Frontal cortex (tissue), 4 donors: Measurements from ENCODE around the gene SLC6A1. TPM values are rescaled to one million over a fixed set of nuclear protein-coding genes. Genes with fewer than 3 reads are reported as not detected.

ENCODE experiments used
- DNase-seq, 2 donors: peaks; one replicate each; pipeline ENCODE4 v3.0.0; 2012; ENCODE audit warnings: low spot score in 2 of 2
- FAIRE-seq: peaks from 2 replicates; lab custom pipeline; 2012; peaks lifted over from hg19 to GRCh38; lab: Jason Lieb, UNC
- total RNA-seq: library from RNA; depleted of rRNA; stranded (reverse); fragments of >200 nt; gene quantifications from one replicate; pipeline ENCODE4 v1.2.3, GENCODE V29; 2014
- donor health status: control.
- donor health status: control.
- donor health status: control.

SLC6A1 gene
- 52.2 TPM for total RNA-seq

- DNase-seq (peak; percentile 74 to 79), FAIRE-seq (no peak)
Observed at GRCh38 chr3:10992017-10992942, at the start of gene SLC6A1. TSS of gene SLC6A1 (plus strand) at chr3:10992748. CDS start at chr3:11017212, 24,464 bp downstream.

DNA sequence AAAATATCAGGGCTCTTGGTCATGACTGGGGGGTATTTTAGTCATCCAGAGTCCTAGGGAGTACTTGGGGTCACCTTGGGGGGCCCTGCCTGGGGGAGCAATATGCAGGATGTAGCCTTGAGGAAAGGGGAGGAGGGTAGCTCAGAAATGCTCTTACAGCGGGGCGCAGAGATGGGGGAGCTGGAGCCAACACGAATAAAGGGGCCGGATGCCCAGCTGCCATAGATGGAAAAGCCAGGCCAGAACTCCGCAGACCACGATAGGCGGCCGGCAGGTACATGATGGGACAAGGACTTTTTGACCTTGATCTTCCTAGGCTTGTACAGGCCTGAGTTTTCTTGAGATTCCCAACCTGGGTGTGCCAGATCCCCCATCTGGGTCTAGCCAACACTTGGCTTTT, 47.7 kb upstream of the SLC6A1 start:
- FAIRE-seq (no peak), DNase-seq (no peak)

DNA sequence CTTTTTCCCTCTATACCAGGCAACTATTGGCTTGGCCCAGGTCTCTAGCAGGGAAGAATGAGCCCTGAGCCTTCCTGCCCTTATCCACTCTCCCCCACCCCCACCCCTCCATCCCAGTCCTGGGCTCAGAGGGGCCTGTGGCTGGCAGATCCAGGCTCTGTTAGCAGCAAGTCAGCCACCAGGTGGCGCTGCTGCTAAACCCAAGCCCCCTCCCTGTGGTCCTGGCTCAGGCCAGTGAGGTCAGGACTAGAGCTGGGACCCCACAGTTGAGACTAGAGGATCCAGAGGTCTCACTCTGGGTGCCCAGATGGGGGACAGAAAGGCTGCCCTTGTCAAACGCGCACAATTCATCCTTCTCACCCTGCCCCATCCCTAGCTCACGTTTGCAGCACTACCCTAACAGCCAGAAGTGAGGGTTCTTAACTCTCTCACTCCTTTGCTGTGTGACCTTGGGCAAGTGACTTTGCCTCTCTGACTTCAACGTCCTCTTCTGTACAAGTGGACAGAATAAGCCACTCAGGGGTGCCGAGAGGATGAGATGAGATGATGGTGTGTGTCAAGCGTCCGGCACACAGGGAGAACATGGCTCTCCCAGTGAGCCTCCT, 46.8 kb upstream of the SLC6A1 start:
- no peak for FAIRE-seq

DNA sequence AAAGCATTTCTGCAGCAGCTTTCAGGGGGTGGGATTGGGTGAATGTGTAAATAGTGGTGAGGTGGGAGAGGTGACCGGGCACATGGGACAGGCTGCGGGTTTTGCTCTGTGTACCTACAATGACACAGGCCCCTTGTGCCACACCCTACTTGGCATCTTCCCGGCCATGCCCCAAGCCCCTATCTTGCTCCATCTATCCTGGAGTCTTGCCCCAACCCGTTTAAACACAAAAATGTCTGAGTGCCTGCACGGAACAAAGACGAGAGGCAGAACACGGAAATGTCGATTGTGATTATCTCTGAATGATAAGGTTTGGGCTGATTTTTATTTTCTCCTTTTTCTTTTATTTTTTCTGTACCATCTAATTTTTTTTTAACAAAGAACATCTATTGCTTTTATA, 46.0 kb upstream of the SLC6A1 start:
- DNase-seq (no peak), FAIRE-seq (no peak)

More for the DNA sequence above, 46.8 kb upstream of the SLC6A1 start:
- peak; percentile 36 to 70 for DNase-seq

DNA sequence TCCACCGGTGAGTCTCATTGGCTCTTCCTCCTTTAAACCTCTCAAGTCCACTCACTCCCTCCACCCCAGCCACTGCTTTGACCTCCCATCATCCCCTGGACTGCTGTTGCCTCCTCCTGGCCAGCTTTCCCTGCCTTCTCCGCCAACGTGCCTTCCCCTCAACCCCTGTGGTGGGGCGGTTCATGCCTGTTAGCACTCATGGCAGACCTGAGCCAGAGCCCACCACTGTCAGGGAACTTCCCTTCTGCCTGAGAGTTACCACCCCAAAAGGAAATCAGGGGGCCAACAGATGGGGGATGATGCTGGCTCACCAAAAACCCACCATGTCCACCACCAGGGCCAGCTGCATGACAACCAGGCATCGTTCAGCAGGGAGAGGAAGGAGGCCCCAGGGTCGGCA, 44.2 kb upstream of the SLC6A1 start:
- FAIRE-seq (no peak), DNase-seq (no peak)

DNA sequence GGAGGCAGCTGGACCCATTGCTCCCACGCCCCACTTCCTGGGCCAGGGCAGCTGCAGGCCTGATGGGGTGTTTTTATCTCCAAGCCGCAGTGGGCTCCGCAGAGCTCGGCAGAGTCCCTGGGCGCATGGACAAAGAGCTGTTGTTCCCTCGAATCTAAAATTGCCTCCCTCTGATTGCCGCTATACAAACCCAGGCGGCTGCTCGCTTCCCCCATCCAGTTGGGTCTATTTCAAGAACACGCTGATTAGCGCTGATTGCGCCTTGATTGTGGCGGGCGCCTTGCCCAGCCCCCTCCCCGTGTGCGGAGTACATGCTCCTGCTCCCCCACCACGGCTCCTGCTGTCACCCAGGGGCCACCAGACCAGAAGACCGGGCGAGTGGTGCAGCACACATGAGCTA, 43.4 kb upstream of the SLC6A1 start:
- FAIRE-seq (no peak), DNase-seq (peak in 1 of 2 donors; percentile 39)

DNA sequence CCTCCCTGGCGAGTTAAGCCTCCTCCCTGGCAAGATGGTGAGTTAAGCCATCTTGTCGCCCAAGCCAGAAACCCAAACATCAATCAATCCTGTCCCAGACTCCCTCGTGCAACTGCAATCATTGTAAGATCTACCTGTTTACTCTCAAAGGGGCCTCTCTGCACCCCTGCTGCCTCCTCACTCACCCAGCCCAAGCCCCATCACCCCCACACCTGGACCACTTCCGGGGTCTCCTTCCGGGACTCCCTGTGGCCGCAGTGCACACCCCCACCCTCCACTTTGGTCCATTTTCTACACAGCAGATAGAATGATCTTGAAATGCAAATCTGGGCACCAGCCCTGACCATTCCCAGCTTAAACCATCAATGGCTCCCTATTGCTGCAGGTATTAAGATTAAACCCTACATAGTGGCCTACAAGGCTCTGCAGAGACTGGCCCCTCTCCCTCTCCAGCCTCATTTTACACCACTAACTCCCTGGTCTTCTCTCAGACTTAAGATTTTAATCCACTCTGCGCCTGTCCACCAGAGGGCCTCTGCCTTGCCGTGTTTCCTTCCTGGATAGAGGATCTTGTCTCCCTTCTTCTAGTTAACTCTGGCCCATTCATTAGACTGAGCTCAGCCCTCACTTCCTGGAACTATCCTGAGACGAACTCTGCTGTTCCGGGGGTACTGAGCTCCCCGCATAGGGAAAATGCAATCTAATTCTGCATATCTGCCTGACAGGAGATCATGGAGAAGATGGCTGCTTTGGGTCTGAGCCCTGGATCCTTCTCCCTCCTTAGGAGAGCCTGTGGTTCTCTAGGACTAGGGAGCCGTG, 41.9 kb upstream of the SLC6A1 start:
- peak; percentile 31 to 61 for DNase-seq
- FAIRE-seq: no peak

- DNase-seq (no peak), FAIRE-seq (no peak)
Observed at GRCh38 chr3:10951295-10951926, 41.1 kb upstream of the SLC6A1 start.

GRCh38 chr3:10952525-10952924, 40.0 kb upstream of the SLC6A1 start:
- no peak for FAIRE-seq

DNA sequence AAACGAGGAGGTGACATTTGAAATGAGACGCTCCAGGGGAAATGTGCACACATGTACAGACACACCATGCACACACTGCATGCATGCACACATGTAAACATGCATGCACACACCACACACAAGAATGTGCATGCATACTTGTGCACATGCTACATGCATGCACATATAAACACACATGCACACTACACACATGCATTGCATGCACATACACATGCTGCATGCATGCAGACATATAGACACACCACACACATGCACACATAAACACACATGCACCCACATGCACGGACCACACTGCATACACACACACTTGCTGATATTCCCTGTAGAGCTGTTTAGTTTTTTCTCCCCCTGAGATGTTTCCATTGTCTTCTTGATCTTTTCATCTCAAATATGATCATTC, 37.8 kb upstream of the SLC6A1 start:
- FAIRE-seq (no peak), DNase-seq (no peak)

More at GRCh38 chr3:10952525-10952924, 40.0 kb upstream of the SLC6A1 start:
- no peak for DNase-seq

- FAIRE-seq (no peak), DNase-seq (no peak)
Observed at GRCh38 chr3:10955711-10956453, 36.7 kb upstream of the SLC6A1 start.

- FAIRE-seq (no peak), DNase-seq (no peak)
Observed at GRCh38 chr3:10956531-10956930, 36.0 kb upstream of the SLC6A1 start.

GRCh38 chr3:10956986-10957385, 35.6 kb upstream of the SLC6A1 start:
- DNase-seq: no peak
- FAIRE-seq: no peak

DNA sequence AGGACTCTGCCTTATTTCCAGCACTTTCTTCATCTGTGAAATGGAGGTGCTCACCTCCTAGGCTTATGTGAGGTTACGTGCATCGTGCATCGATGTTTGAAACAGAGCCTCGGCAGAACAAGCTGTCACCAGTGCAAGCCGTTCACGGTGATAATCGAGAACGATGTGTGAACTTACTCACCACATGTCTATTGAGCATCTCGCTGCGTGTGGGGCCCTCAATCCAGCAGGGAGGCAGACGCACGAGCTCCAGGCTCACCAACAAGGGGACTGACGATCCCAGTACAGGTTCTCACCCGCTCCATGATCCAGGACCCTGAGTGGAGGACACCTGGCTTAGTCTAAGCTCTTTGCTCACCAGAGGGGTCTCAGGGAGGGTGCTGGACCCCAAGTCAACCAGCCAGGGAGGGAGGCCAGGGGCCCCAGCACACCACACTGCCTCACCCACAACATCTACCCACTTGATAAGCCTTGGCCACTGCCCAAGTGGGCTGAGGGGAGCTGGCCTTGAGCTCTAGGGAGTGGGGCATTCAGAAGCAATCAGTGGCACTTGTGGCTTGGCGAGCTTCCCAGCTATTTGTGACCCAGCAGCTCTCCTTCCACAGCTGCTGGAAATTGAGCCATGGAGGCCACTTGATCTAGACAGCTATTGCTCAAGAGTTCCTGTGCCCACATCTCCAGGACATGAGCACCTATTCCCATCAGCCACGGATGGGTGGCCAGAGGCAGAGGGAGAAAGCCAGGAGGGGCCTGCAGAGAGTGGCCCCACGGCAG, 34.4 kb upstream of the SLC6A1 start:
- no peak for DNase-seq
- FAIRE-seq: no peak

DNA sequence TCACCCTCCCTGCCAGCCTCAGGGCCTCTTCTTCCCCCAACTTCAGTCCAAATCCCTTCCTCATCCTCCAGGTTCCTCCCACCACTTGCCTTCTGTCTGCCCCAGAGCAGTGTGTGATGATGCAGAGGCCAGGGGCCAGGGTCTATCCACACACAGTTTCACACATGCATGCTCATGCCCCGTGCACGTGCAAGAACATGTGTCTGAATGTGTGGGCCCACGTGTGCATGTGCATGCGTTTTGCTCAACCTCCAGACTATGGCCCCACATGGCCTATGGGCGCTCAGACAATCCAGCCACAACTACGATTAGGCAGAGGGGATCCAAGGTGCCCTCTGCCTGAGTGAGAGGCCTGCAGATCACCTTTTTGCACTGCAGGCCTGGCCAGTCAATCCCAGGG, 32.3 kb upstream of the SLC6A1 start:
- DNase-seq: no peak
- FAIRE-seq: no peak

DNA sequence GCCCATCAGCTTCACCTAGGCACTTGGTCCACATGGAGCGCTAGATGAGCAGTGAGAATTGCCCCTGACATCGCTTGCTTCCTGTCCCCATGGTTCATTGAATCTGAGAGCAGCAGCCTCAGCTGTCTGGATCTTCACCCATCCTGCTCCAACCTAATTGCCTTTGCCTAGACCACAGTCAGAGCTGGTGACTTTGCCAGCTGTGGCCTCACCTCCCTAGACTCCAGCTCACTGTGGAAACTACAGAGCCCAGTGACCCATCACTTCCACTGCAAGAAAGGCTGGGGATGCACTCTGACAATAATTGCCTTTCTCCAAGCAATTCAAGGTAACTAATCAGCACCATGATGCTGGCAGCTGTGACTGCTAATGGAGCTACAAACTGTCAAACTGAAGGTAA, 30.6 kb upstream of the SLC6A1 start:
- FAIRE-seq: no peak

DNA sequence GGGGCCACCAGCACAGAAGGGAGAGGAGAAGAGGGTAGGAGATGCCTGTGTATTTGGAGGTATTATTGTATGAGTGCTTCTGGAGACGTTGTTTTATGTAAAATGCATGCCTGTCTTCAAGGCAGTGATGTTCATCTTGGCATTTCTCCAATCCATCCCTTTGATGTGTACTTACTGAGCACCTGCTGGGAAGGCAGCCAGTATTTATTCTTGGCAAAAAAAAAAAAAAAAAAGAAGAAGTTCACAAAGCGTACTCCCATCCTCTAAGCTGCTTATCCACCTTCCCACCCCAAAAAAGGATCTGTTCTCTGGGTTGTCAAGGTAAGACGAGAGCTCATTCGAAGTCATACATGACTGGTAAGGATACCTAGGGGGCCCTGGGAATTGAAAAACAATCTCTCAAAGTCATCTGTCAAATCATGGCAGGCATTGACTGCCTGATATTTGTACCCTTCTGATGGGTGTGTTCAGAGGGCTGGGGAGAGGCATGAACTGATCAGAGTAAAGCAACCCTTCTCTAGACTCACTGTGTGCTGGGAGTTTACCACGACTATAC, 30.0 kb upstream of the SLC6A1 start:
- FAIRE-seq (no peak), DNase-seq (no peak)

More for the DNA sequence above, 30.6 kb upstream of the SLC6A1 start:
- DNase-seq: no peak

GRCh38 chr3:10964537-10965167, 27.9 kb upstream of the SLC6A1 start:
- DNase-seq (no peak), FAIRE-seq (no peak)
